GM18507 (cell line): ENCODE measurements around the gene RABEP2.
"Not testable (repeated sequence)": the region's sequence is repeated elsewhere in the genome, so short reads cannot be mapped to it uniquely, and the experiment has no call there.

Experiments used
- DNase-seq: peaks from one replicate; pipeline ENCODE4 v3.0.0; 2011; ENCODE audit warnings: low read depth; ENCODE audit not compliant: insufficient read length; ENCODE audit errors: extremely low spot score
- FAIRE-seq: peaks from 2 replicates; lab custom pipeline; 2011; peaks lifted over from hg19 to GRCh38; lab: Jason Lieb, UNC

RABEP2 gene, protein sequence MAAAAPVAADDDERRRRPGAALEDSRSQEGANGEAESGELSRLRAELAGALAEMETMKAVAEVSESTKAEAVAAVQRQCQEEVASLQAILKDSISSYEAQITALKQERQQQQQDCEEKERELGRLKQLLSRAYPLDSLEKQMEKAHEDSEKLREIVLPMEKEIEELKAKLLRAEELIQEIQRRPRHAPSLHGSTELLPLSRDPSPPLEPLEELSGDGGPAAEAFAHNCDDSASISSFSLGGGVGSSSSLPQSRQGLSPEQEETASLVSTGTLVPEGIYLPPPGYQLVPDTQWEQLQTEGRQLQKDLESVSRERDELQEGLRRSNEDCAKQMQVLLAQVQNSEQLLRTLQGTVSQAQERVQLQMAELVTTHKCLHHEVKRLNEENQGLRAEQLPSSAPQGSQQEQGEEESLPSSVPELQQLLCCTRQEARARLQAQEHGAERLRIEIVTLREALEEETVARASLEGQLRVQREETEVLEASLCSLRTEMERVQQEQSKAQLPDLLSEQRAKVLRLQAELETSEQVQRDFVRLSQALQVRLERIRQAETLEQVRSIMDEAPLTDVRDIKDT

DNA sequence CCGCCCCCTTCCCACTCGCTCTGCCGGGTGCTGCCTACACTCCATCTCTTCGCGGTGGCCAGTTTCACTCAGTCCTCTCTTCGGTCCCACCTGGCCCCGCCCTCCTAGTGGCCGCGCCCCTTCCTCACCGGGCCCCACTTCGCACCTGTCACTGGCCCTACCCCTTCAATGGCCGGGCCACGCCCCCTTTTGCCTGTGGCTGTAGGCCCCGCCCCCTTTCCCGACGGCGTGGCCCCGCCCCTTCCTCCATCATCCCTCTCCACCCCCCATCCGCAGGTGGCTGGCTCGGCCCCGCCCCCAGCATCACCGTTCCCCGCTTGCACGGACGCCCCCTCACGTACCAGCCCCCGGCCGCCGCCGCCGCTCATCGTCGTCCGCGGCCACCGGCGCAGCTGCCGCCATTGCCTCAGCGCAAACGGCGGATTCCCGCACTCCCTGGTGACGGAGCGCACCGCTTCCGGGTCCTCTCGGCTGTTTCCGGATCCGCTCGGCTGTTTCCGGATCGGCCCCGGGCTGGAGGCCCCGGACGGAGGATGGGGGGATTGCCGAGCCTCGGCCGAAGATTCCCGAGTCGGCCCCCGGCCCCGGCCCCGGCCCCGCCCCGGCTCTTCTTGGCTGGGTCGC is at the start of gene RABEP2:
TSS of gene RABEP2 (minus strand) at position 477 of the 624 bp plus-strand sequence. CDS start at position 402, 75 bp downstream.
- FAIRE-seq (peak; percentile 76), DNase-seq (peak; percentile 88)

- FAIRE-seq (peak; percentile 92), DNase-seq (peak; percentile 97)
Measured at GRCh38 chr16:28974437-28975157, 49.6 kb upstream of the RABEP2 start, which contains the start of gene SPNS1. Gene SPNS1 (plus strand): TSS chr16:28974778. CDS start chr16:28975152, 374 bp downstream.

DNA sequence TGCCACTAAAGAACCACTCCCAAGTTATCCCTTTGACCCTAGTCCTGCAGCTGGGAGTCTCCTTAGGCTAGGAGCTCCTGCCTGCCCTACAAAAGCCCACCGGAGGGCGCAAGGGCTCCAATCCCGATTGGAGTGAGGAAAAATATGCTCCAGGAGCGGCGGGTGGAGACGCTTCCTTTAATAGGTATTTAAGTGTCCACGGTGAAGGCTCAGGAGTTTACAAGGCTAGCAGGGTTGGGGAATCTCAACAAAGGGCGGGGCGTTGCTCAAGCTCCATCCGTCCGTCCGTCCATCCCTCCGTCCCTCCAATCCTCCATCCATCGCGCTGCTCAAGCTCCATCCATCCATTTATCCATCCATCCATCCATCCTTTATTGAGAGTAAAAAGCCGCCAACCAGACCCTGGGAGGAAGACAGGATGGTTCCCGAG is 49.0 kb upstream of the RABEP2 start:
- FAIRE-seq (no peak), DNase-seq (no peak)

- FAIRE-seq: not testable (repeated sequence)
Measured at GRCh38 chr16:28969696-28970095, 44.7 kb upstream of the RABEP2 start.

DNA sequence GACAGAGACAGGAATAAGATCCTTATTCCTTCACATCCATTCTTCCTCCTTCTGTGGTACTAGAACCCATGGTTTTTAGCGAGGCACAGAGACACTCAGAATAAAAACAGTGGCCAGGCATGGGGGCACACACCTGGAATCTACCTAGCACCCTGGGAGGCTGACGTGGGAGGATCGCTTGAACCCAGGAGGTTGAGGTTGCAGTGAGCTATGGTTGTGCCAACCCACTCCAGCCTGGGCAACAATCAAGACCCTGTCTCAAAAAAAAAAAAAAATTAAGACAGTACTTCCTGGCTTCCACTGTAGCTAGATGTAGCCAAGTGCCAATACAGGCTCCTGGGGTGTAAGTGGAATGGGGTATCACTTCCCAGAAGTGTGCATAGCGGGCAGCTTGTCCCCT is 42.1 kb upstream of the RABEP2 start:
- no peak for DNase-seq
- FAIRE-seq: no peak

More at GRCh38 chr16:28969696-28970095, 44.7 kb upstream of the RABEP2 start:
- not testable (repeated sequence) for DNase-seq

DNA sequence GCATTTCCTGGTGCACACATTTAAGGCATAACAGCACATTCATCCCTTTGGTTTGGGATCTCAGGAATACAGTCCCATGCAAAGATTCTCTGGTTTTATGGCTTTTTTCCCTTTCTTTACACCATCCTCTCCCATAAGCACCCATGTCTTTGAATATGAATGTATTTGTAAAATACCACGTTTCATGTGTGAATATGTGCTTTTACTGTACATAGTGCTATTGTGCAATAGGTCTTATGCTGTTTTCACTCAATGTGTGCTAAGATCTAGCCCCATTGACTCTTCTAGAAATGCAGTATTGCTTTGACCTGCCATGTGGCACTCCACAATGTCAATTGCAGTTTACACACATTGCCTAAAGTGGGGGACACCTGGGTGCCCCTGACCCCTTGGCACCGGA is 39.5 kb upstream of the RABEP2 start:
- FAIRE-seq: no peak
- DNase-seq: no peak

- DNase-seq (no peak), FAIRE-seq (no peak)
Measured at GRCh38 chr16:28964072-28964471, 39.0 kb upstream of the RABEP2 start.

- no peak for DNase-seq
- no peak for FAIRE-seq
Measured at GRCh38 chr16:28958836-28959235, 33.8 kb upstream of the RABEP2 start.

DNA sequence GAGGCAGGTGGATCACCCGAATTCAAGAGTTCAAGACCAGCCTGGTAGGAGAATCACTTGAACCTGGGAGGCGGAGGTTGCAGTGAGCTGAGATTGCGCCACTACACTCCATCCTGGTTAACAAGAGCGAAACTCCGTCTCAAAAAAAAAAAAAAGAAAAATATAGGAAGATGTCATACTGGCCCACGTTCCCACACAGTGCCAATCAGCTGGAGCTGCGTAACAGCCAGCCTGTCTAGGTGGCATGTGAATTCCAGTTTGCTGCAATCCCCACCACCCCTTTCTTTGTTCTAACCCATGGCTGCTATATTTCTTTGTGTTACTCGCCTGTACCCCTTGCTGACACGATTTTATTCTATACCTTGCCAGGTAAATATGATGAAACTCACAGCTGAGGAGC is 33.2 kb upstream of the RABEP2 start:
- no peak for DNase-seq
- no peak for FAIRE-seq

DNA sequence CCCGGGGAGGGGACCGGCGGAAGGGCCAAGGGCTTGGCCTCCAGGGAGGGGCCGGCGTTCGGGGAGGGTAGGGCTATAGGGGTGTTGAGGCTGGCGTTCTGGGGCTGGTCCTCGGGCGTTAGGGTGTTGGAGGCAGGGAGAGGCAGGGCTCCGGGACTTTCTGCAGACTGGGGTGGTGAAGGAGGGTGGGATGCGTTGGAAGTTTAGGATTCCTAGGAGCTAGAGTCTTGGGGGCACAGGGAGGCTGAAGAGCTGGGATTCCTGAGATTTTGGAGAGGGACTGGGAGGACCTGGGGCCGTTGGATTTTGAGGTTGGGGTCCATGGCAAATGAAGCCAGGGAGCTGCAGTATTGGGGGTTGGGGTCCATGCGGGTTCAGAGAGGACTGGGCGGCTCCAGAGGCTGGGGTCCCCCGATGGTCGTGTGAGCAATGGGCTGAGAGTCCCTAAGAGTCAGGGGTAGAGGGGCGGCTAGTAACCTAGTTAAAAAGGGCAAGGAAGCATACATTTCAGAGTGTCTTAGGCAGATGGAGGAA is 26.4 kb upstream of the RABEP2 start:
- FAIRE-seq (no peak), DNase-seq (no peak)

DNA sequence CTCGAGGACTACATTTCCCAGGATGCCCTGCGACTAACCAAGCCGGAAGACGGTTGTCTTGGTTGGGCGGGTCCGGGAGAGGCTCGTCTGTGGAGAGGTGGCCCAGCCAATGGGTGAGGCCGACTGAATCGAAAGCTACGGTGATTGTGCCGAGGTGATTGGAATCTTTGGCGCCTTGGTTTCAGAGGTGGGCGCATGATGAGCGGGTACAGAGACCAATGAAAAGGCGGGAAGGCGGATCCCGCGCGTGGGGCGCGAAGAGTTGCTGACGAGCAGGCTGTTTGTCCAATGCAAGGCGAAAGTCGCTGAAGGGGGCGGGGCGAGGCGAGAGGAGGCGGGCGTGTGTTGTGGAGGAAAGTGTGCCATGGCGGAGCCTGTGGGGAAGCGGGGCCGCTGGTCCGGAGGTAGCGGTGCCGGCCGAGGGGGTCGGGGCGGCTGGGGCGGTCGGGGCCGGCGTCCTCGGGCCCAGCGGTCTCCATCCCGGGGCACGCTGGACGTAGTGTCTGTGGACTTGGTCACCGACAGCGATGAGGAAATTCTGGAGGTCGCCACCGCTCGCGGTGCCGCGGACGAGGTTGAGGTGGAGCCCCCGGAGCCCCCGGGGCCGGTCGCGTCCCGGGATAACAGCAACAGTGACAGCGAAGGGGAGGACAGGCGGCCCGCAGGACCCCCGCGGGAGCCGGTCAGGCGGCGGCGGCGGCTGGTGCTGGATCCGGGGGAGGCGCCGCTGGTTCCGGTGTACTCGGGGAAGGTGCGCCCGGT is 25.8 kb upstream of the RABEP2 start, which contains the start of gene NFATC2IP:
TSS of gene NFATC2IP (plus strand) at position 290 of the 762 bp plus-strand sequence. CDS start at position 365, 75 bp downstream.
- DNase-seq (peak; percentile 96), FAIRE-seq (peak; percentile 98)

- FAIRE-seq (no peak), DNase-seq (no peak)
Measured at GRCh38 chr16:28946681-28947080, 21.6 kb upstream of the RABEP2 start.

DNA sequence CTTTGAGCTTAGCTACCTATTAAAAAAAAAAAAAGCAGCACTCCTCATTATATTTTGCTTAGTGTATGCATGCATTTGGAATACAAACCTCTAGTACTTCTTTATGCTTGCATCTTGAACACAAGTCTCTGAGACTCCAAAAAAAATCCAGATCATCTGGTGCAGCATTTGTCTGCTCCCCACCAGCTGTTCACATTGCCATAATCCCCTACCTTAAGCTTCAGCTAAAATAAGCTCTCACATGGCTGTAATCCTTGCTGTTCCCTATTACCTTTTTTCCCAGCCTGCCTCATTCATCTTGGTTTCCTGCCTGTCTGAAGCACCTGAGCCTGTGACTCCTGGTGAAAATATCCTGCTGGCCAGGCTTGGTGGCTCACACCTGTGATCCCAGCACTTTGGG is 18.2 kb upstream of the RABEP2 start:
- DNase-seq: no peak
- FAIRE-seq: no peak

- not testable (repeated sequence) for DNase-seq, FAIRE-seq
Measured at GRCh38 chr16:28939825-28940224, 14.8 kb upstream of the RABEP2 start.

DNA sequence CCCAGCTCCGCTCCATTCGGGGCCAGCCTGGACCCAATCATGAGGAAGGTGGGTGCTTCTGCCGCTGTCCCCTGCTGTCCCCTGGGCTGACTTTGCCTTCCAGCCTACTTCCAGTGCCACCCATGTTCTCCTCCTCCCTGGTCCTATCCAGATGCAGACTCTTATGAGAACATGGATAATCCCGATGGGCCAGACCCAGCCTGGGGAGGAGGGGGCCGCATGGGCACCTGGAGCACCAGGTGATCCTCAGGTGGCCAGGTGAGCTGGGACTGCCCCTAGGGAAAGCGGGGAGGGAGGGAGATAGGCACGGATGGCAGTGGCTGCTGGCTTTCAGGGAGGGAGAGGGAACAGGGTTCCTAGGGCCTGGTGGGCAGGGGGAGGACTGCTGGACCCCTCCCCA is 13.7 kb upstream of the RABEP2 start:
- no peak for DNase-seq

GRCh38 chr16:28937222-28937876 is 12.3 kb upstream of the RABEP2 start:
- DNase-seq (no peak), FAIRE-seq (no peak)

More for the DNA sequence above, 13.7 kb upstream of the RABEP2 start:
- FAIRE-seq: no peak

GRCh38 chr16:28936784-28937155 is 11.7 kb upstream of the RABEP2 start:
- DNase-seq (no peak), FAIRE-seq (no peak)
